ENCODE data around the gene HSPB2.

HSPB2 gene

DNA sequence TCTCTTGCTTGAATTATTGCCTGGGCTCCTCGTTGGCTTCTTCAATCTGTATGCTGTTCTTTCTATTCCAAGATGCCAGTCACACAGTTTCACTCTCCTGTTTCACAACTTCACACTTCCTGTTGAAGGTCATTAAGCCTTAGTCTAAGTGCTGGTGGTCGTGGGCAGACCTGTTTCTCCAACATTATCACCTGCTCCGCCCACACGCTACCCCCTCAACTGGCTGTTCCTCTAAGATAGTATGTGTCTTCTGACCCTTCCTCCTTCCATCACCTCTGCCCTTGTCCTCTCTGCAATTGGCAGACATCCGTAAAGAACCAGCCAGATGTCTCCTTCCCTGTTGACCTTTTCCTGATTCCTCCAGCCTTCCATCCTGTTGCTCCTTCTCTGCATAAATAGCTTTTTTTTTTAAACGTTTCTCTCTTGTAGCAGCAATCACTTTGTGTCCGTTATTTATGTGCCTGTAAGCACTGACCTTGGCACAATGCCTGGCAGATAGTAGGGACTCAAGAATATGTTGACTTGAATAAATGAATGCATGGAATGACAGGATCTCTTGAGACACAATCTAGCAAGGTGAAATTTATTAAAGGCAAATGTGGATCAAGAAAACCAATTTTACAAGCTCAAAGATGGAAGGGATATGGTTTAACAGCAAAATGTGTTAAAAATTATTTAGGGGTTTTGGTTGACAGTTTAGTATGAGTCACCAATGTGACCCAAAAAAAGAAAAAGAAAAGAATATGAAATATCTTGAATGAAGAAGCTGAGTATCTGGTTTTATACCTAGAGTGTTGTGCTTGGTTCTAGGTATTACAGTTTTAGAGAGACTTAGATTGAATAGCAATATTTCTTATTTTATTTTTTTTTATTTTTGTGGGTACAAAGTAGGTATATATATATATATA is 37.2 kb downstream of the HSPB2 start:
- Mint-ChIP-seq H3K4me3 (no peak overlapping the region), H3K9me3 (peaks cover 31% of the 10 kb centered on the region), H3K27me3 (ENCODE audit: low read depth, poor library complexity) (no peaks in the 10 kb centered on the region), H3K4me1 (peaks cover 38% of the 10 kb centered on the region), H3K27ac (peak overlapping the region; percentile 67), H3K36me3 (ENCODE audit: low read depth) (peaks cover 54% of the 10 kb centered on the region)
- DNase-seq: no peak
- TF ChIP-seq, protein P1, sequence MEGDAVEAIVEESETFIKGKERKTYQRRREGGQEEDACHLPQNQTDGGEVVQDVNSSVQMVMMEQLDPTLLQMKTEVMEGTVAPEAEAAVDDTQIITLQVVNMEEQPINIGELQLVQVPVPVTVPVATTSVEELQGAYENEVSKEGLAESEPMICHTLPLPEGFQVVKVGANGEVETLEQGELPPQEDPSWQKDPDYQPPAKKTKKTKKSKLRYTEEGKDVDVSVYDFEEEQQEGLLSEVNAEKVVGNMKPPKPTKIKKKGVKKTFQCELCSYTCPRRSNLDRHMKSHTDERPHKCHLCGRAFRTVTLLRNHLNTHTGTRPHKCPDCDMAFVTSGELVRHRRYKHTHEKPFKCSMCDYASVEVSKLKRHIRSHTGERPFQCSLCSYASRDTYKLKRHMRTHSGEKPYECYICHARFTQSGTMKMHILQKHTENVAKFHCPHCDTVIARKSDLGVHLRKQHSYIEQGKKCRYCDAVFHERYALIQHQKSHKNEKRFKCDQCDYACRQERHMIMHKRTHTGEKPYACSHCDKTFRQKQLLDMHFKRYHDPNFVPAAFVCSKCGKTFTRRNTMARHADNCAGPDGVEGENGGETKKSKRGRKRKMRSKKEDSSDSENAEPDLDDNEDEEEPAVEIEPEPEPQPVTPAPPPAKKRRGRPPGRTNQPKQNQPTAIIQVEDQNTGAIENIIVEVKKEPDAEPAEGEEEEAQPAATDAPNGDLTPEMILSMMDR (IDR thresholded peaks at IDR 0.05): no peak

GRCh38 chr11:111951565-111951964 is 39.0 kb downstream of the HSPB2 start:
- no peak for DNase-seq
- no peaks in the 10 kb centered on the region for H3K27me3 Mint-ChIP-seq (ENCODE audit: low read depth, poor library complexity)

DNA sequence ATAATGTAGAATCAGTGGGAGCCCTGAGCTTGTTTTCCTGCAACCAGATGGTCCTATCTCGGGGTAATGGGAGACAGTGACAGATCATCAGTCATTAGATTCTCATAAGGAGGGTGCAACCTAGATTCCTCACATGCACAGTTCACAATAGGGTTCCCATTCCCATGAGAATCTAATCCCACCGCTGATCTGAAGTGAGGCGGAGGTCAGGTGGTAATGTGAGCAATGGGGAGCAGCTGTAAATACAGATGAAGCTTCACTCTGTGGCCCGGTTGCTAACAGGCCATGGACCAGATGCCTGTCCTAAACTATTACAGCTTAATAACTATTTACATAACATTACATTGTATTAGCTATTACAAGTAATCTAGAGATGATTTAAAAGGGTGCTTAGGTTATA is 41.6 kb downstream of the HSPB2 start:
- TF ChIP-seq, protein P1 (IDR thresholded peaks at IDR 0.05): no peak
- Mint-ChIP-seq H3K27me3 (ENCODE audit: low read depth, poor library complexity) (no peaks in the 10 kb centered on the region), H3K4me1 (peaks cover 9% of the 10 kb centered on the region), H3K27ac (no peak overlapping the region), H3K4me3 (no peak overlapping the region), H3K36me3 (ENCODE audit: low read depth) (peaks cover 82% of the 10 kb centered on the region), H3K9me3 (peaks cover 31% of the 10 kb centered on the region)
- no peak for DNase-seq

More at GRCh38 chr11:111951565-111951964, 39.0 kb downstream of the HSPB2 start:
- peaks cover 25% of the 10 kb centered on the region for H3K4me1 Mint-ChIP-seq
- TF ChIP-seq, protein P1 (IDR thresholded peaks at IDR 0.05): no peak
- no peak overlapping the region for H3K4me3 Mint-ChIP-seq
- peaks cover 31% of the 10 kb centered on the region for H3K9me3 Mint-ChIP-seq
- H3K36me3 Mint-ChIP-seq (ENCODE audit: low read depth): peaks cover 63% of the 10 kb centered on the region
- H3K27ac Mint-ChIP-seq: no peak overlapping the region

- Mint-ChIP-seq H3K27me3 (ENCODE audit: low read depth, poor library complexity) (no peaks in the 10 kb centered on the region), H3K27ac (no peak overlapping the region), H3K4me1 (peaks cover 11% of the 10 kb centered on the region), H3K4me3 (no peak overlapping the region), H3K36me3 (ENCODE audit: low read depth) (peaks cover 70% of the 10 kb centered on the region), H3K9me3 (peaks cover 8% of the 10 kb centered on the region)
- TF ChIP-seq, protein P1 (IDR thresholded peaks at IDR 0.05): no peak
- no peak for DNase-seq
Measured at GRCh38 chr11:111957663-111958444, 45.3 kb downstream of the HSPB2 start.

GRCh38 chr11:111960916-111961315 is 48.4 kb downstream of the HSPB2 start:
- H3K27me3 Mint-ChIP-seq (ENCODE audit: low read depth, poor library complexity): no peaks in the 10 kb centered on the region
- TF ChIP-seq, protein P1 (IDR thresholded peaks at IDR 0.05): no peak

More at GRCh38 chr11:111960916-111961315, 48.4 kb downstream of the HSPB2 start:
- Mint-ChIP-seq H3K4me3 (no peak overlapping the region), H3K36me3 (ENCODE audit: low read depth) (peaks cover 55% of the 10 kb centered on the region), H3K4me1 (peaks cover 11% of the 10 kb centered on the region), H3K9me3 (no peaks in the 10 kb centered on the region), H3K27ac (peak overlapping the region; percentile 11)
- DNase-seq: no peak
